ENCODE data around the gene LINGO3.

LINGO3 gene

DNA sequence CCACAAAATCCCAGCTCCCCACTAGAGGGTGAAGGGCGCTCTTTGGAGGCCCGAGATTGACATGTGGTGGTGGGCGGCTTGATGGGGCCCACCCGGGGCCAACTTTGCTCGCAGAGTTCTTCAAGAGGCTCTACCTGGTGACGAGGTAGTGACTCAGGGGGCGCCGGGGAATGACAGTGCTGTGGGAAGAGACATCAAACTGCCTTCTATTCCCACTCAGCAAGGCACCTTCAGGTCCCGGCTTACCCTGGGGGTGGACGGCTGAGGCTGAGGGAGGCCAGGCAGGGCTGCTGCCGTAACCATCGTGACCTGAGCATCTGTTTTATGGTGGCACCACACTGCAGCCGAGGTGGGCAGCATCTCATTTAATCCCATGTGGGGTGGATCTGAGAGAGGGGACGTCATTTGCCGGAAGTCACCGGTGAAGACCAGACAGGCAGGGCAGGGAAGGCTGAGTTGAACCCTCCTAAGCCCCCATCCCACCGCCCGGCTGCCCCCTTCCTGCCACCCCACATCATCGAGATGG, 1.6 kb downstream of the LINGO3 start:
- peak in 2 of 51 donors; percentile 29 to 33 for DNase-seq

DNA sequence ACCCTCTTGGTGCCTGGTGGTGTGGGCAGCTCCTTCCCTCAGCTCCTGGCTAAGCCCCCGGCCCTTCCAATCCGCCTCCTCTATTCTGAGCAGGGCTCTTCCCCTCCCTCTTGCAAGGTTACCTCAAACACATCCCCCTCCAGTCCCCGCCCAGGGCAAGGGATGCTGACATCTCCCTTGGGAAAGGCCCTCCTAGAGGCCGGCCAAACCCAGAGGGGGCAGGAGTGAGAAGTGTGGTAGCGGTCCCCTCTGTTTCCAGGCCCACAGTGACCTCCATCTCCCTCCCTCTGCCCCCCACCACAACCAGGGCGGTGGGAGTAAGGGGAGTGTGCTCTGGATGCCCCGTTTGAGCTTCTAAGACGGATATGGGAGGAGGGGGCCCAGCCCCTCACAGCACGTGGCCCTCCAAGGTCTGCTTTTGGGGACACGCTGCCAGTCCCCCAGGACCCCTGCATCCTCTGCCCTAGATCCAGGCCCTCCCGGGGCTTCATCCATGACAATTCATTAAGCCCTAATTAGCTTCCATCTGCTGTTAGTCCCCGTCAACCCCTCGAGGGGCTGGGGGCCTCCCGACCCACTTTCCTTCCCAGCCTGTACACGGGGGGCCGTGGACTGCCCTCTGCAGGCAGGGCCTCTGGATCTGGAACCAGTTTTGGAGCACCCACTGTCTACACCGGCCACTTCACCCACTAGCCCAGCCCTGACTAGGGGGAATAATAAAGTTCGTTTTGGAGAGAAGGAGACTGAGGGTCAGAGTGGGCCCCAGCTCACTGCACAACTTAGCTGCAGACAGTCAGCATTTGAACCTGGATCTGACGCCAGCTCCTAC, 2.3 kb downstream of the LINGO3 start:
- no peak for DNase-seq

DNA sequence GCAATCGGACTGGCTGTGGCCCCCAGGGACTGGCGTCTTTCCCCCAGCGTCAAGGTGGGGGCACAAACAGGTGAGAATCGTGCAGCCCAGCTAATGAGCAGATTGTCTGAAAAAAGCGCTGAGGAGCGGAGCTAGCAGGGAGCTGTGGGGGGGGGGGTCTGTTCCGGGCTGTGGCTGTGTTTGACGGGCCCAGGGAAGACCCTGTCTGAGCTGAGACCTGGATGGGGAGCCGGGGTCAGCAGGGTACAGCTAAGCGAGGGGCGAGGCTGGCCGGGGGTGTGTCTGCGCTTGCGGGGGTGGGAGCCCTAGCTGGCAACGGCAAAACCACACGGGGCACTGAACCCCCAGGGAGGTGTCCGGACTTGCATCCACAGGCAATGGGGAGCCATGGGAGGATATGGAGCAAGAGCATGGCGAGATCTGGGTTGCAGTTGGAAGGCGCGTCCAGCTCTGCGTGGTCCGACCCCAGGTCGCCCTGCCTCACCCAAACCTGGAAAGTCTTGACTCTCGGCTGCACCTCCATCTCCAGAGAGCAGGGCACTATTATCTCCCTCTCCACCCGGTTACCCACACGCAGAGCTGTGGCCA, 4.6 kb downstream of the LINGO3 start:
- no peak for DNase-seq

DNA sequence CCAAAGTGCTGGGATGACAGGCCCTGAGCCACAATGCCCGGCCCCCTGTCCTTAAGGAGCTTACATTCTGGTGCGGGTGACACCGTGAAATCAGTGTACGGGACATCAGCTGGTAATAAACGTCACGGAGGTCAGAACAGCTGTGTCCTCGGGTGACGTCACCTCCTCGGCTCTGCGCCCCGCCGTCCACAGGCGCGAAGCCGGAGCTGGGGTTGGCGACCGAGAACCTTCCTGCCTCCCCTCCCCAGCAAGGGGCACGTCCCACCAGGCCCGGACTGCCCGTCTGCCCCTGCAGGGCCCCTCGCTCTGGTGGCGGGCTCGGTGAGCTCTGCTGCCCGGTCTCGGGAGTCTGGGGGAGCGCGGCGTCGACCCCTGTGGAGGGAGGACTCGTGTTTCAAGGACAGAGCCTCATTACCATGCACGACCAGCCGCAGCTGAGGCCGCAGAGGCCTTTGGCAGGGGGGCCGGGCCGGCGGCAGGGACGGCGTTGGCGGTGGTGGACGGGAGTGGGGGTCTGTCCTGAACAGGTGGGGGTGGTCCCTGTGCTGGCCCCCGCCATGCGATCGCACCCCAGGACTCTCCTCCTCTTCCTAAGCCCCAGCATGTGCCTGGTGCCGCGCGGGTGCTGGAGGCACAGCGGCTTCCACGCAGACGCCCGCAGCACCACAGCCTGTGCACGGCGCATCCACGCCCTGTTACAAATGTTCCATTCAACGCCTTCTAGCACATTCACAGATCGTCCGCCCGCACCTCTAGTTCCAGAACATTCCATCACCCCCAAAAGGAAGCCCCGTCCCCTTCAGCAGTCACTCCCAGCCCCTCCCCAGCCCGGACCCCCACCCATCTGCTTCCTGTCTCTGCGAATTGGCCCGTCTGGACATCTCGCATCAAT, 5.4 kb downstream of the LINGO3 start:
- DNase-seq, result peak in 18 of 51 donors; percentile 9 to 55 (median 38)

DNA sequence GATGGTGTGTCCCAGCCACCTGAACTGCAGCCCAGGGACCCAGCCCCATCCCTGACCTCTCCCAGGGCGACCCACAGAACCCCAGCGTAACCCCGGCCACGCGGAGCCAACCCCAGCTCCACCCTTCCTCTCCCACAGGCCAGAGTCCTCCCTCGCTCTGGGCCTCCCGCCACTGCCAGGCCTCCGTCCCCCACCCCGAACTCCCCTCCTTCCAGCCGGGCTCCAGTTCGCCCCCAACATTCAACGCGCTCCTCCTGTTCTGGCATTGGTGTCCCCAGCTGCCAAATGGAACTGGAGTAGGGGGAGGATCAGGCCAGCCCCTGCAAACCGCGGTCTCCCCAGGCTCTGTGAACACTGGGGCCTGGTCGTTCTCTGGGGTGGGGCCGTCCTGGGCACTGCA, 7.4 kb downstream of the LINGO3 start:
- DNase-seq, result no peak

DNA sequence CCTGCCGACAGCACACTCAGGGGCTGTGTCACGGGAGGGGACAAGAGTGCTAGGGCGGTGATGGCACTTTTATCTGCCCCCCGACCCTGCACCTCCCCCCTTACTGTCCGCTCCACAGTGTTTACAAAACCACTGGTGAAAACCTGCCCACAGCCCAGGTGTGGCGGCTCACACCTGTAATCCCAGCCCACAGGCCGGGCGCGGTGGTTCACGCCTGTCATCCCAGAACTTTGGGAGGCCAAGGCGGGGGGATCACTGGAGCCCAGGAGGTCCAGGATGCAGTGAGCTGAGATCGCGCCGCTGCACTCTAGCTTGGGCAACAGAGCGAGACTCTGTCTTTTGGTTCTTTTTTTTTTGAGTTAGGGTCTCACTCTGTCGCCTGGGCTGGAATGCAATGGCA, 11.8 kb downstream of the LINGO3 start:
- DNase-seq, result no peak

DNA sequence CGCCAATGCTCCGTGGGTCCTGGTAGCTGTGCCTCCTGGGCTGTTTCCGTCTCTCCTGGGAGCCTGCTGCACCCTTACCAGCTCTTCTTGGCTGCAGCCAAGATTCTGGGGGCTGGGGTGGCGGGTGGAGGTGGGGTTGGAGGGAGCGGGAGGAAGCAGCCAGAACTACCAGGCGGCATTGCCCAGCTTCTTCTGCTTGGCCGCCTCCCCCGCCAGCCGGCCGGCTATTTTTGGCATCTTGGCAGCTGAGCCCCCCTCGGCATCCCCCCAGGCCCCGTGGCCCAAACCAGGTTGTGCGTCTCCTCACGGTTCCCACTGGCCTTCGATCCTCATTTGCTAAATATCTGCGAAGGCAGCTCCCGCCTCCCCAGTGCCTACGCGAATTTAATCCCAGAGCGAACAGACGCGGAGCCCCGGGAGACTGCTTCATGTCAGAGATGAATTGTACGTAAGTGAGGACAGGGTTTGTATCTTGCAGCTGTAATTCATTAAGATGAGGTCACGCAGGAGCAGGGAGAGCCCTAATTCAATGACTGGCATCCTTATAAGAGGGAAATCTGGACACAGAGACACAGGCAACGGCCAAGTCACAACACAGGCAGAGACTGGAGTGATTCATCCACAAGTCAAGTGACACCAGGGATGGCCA, 13.1 kb downstream of the LINGO3 start:
- DNase-seq, result peak in 34 of 51 donors; percentile 14 to 72 (median 56)

DNA sequence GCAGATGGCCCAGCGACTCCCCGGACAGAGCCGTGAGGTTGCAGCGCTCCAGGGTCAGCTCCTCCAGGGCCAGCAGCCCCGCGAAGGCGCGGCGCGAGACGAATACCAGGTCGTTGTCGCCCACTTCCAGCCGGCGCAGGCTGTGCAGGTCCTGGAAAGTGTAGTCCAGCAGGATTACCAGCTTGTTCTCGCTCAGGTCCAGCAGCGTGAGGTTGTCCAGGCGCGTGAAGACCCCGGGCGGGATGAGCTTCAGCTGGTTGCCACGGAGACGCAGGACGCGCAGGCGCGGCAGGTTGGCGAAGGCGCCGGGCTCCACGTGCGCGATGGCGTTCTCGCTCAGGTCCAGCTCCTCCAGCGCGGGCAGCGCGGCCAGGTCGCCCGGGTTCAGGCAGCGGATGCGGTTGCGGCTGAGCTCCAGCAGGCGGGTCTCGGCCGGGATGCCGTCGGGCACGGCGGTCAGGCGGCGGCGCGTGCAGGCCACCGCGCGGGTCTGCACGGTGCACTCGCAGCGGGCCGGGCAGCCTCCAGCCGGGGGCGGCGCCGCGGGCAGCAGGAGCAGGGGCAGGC, 16.7 kb downstream of the LINGO3 start:
- DNase-seq, result peak in 11 of 51 donors; percentile 7 to 43 (median 27)

DNA sequence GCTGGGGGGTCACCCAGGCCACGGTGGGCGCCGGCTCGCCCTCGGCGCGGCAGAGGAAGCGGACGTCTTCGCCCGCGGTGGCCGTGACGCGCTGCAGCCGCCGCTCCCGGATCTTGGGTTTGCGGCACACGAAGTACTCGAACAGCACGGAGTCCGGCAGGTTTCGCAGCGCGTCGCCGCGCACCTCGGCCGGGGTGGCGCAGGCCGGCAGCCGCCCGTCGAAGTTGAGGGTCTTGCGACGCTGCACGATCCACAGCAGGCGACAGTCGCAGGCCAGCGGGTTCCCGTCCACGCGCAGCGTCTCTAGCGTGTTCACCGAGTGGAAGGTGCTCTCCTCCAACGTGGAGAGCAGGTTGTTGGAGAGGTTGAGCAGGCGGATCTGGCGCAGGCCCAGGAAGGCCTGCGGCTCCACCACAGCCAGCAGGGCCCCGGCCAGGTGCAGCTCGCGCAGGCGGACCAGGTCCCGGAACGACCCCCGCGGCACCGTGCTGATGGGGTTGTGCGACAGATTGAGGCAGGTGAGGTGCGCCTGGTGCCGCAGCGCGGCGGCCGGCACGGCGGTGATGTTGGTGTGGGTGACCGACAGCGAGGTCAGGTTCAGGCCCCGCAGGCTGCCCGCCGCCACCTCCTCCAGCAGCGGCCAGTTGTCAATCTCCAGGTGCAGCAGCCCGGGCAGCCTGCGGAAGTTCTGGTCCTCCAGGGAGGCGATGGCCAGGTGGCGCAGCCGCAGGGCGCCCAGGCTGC, 17.3 kb downstream of the LINGO3 start:
- DNase-seq, result no peak

DNA sequence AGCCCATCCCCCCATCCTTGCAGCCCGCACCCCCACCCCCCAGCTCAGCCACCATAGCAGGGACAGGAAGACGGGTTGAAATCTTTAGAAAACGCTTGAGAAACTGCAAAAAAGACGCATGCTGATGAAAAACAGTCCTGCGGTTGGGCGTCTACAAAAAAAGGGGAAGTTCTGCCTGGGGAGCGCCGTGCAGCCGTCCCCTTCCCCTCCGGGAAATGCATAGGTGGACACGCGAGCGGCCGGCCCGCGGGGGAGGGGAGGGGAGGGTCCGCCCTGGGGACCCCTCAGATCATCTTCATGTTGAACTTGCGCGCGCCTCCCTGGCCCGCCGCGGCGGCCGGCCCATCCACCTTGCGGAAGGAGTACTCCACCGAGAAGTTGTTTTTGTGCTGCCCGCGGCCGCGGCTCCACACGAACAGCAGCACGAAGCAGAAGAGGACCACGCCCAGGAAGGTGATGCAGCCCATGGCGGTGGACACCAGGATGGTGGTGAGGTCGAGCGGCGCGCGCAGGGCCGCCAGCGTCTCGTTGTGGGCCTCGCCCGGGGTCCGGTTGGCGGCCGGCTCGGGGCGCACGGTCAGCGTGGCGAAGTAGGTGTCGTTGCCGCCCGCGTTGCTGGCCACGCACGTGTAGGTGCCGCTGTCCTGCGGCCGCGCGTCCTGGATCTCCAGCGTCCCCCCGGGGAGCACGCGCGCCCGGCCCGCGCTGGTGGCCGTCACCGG, 18.1 kb downstream of the LINGO3 start:
- peak in 2 of 51 donors; percentile 23 to 27 for DNase-seq

DNA sequence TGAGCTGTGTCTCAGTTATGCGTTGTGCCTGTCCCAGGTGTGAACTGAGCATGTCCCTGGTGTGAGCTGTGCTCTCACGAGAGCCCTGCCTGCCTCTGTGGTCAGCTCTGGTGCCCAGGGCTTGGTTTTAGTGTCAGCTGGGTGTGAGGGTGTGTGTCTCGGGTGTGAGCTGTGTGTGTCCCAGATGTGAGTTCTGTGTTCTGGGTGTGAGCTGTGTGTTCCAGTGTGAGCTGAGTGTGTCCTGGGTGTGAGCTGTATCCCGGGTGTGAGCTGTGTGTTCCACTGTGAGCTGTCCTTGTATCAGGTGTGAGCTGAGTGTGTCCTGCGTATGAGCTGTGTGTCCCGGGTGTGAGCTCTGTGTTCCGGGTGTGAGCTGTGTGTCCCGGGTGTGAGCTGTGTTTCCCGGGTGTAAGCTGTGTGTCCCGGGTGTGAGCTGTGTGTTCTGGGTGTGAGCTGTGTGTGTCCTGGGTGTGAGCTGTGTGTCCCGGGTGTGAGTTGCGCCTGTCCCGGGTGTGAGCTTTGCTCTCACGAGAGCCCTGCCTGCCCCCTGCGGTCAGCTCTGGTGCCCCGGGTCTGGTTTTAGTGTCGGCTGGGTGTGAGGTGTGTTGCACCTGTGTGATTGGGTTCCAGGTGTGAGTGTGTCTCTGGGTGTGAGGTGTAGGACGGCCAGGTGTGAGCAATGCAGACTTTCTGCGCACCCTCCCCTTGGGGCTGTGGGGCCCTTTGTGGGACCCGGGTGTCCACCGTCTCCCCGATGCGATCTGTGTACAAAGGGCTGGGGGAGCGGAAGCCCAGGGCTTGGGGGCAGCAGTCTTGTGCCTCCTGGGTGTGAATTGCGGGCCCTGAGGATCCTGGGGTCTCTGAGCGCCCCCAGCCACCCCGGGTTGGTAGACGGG, 18.9 kb downstream of the LINGO3 start:
- DNase-seq, result no peak

DNA sequence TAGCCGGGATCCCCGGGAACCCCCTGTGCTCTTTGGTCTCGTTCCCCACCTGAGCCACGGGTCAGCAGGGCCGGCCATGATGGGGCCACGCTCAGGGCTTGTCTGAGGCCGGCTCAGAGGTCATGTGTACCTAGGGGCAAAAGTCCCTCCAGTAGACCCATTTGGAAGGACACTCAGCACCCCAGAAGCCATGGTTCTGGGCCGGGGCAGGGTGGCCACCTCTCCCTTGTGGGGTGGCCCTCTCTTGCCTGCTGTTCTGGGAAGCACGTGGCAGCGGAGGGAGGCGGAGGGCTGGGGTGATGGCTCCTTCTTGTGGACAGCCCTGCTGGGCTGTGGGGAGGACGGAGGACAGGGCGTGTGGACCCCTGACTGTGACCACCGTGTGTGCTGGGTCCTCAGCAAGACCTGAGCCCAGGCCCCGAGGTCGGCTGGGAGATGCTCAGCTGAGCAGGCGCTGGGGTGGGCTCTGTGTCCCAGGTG, 19.6 kb downstream of the LINGO3 start:
- no peak for DNase-seq

DNA sequence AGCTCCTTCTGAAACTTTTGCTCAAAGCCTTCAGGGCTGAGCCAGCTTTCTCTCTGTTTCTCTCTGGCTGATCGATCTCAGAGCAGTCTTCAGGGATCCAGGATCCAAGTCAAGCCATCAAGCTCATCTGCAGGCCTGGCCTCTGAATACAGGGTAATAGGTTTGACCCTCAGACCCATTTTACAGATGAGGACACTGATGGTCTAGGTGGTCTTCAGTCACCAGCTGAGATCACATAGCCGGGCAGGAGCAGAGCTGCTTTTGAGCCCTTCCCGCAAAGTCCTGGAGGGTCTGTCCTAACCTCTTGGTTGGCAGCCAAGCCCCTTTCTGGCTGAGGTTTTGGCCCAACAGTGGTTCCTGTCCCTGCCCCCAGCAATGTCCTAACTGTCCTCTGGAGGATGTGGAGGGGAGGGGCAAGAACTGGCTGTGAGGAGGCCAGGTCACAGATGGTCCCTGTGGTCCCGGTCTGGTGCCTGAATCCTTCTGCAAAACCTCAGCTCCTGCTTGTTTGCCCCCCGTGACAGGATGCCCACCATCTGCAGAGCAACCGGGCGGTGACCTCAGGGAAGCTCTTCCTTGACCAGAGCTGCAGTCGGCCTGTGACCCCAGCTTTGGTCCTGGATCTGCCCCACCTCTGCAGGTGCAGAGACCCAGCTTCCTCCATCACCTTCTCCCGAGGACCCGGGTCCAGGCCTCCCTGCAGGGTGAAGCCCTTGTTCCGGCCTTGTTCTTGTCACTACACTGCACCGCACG, 20.2 kb downstream of the LINGO3 start:
- no peak for DNase-seq

DNA sequence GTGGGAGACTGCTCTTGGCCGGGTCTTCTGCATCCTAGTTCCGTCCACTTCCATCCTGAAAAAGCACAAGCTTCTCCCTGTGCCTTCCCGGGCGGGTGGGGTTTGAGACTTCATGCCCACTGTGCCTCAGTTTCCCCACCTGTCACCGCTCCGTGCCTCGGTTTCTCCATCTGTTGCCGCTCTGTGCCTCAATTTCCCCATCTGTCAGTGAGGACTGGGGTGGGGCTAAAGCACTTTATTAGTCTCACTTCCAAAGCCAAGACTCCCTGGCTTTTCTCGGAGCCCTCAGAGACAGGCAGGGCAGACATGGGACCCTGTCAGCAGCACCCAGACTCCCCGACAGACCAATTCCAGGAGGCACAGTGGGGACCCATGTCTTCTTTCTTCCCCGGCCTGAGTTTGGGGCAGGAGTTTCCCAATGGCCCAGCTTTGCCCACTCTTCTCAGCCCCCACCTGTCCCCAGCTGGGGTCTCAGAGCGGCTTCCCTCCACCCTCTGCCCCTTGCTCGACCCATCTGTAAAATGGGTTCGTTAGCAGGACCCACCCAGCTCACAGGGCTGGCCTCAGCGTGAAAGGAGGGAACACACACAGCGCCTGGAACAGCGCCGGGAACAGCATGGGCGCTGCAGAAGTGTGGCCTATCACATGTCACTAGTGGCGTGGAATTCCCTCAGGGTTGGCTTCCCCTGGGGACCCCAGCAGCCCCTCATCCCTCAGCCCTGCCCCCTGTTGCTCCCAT, 21.4 kb downstream of the LINGO3 start:
- DNase-seq, result no peak

DNA sequence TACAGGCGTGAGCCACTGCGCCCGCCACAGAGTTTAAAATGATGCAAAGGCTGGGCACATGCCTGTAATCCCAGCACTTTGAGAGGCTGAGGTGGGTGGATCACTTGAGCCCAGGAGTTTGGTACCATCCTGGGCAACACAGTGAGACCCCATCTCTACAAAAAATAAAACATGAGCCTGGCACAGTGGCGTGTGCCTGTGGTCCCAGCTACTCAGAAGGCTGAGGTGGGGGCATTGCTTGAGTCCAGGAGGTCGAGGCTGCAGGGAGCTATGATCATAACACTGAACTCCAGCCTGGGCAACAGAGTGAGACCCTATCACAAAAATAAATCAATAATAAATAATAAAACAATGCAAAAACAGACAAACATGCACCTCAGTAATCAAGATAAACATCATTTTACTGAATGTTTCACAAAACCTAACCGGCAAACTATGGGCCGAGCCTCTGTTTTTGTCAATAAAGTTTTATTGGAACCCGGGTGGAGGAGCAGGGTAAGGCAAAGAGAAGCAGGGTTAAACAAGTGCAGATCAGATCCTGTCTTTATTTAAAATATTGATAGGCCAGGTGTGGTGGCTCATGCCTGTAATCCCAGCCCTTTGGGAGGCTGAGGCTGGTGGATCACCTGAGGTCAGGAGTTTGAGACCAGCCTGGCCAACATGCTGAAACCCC, 24.0 kb downstream of the LINGO3 start:
- no peak for DNase-seq

DNA sequence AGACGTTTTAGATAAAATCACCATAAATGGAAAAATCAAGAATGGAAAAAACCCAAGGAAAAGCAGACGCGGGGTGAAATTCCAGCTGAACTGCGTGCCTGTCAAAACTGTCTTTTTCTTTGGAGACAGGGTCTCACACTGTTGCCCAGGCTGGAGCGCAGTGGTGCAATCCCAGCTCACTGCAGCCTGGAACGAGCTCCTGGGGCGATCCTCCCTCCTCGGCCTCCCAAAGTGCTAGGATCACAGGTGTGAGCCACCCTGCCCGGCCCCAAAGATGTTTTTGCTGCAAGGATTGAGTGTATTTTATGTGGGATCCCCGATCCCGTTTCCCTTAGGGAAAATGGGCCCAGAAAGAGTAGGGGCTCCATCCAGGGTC, 25.1 kb downstream of the LINGO3 start:
- DNase-seq, result no peak
